ENCODE results near the gene SBF2. TPM values are rescaled to one million over a fixed set of nuclear protein-coding genes. Genes with fewer than 3 reads are reported as not detected.

The SBF2 gene
- total RNA-seq, 1 donor from 2014 or later = 16.7 TPM

DNA sequence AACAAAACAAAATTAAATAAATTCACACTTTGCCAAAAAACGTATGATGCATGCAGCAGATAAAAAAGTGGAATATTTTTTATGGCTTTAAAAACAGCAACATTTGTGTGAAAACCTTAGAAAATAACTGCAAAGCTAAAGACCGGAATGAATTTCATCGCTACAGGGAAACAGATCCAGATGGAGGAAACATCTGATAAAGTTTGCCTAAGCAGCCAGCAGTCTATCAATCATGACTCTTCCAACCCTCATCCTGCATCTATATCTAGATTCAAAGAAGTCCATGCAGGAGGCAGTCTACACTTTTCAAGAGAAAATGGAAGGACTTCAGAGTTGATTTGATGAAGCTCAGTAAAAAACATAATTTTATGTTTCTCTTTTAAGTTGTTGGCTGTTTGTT lies 503.3 kb downstream of the SBF2 start:
- ATAC-seq (no peak), DNase-seq (ENCODE audit: low spot score) (no peak)

- DNase-seq (ENCODE audit: low spot score) (no peak), ATAC-seq (no peak)
These were observed 504.1 kb downstream of the SBF2 start for GRCh38 chr11:9789910-9790309.

DNA sequence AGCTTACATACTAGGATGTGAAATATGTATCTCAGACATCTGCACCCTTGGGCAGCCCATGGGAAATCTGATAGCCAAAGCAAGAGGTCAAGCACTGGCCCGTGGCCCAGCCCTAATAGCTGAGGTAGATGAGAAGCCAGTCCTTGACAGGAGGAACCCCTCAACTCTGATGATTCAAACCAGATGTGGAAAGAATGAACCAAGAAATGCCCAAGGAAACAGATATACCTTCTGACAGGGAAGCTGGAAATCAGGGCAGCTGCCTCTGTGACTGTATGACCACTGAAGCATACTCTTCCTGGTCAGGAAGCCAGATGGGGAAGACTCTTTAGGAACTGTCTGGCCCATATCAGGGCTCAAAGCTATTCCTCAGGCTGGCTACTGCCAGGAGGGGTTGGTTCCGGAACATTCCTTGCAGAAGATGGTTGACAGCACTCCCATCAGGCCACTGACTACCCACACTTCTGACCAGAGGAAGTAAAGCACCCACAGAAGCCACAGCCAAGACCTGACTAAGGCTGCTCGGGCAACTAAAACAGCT lies 506.0 kb downstream of the SBF2 start:
- ATAC-seq = no peak
- no peak for DNase-seq (ENCODE audit: low spot score)

DNA sequence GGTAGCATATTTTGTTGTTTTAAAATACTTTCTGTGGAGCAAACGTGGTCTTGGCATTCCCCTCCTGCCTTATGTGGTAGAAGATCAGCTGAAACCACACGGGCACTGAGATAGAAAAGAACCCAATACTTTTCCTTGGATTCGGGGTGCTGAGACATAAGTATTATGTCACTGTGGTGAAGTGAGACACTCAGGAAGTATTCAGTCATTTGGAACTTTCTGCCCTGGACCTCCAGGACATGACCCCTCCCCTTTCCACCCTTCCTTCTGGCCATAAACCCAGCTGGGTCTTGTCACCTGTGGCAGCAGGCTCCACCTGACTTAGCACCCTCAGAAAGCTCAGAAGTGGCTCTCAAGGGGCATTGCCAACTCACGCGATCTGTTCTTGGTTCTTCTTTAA lies 506.8 kb downstream of the SBF2 start:
- DNase-seq (ENCODE audit: low spot score) (no peak), ATAC-seq (no peak)

DNA sequence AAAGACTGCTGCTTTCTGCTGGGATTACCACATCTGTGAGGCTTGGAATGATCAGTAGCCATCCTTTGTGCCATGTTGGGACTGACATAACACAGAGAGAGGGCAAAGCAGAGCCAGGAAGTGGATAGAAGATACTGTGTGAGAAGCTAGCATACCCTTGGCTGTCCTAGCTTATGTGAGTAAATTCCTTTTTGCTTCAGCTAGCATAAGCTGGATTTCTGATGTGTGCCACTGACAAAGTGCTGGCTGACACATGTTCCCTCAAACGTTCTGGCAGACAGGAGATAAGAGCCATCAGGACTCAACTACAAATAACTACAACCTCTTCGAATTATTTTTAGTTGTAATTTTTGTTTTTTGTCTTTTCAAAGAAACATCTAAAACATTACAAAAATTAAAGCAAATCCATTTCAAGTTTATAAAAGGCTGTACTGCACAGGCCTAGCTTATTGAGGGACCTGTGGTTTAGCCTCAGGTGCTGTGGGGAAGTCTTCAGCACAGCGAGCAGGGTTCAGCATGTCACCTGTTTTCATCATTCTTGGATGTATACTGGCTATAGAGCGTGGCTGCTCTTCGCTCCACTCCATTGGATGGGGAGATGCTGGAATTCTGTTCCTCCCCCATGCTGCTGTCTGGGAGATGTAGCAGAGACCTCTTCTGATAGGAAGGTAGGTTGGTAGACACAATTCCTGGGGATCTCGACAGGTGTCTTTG lies 509.3 kb downstream of the SBF2 start:
- ATAC-seq (no peak), DNase-seq (ENCODE audit: low spot score) (no peak)

DNA sequence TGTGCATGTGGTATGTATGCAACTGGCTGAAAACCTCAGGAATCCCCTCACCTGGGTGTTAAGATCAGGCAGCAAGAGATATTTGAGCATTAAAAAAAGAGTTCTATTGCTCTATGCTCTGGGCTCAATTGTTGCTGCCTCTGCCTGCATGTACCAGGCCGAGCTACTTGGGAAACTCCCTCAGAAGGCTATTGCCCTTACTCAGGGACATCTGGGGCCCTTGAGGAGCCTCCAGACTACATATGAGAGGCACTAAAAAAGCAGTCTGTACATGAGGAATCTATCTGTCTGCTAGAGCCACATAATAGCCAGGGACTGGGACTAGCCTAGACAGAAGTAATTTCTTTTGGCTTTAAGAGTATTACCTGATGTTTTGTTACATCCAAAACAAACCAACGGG lies 510.0 kb downstream of the SBF2 start:
- no peak for ATAC-seq
- no peak for DNase-seq (ENCODE audit: low spot score)

- ATAC-seq (no peak), DNase-seq (ENCODE audit: low spot score) (no peak)
These were observed 513.1 kb downstream of the SBF2 start for GRCh38 chr11:9780929-9781328.

GRCh38 chr11:9777525-9777924 lies 516.5 kb downstream of the SBF2 start:
- no peak for DNase-seq (ENCODE audit: low spot score)
- ATAC-seq = no peak

DNA sequence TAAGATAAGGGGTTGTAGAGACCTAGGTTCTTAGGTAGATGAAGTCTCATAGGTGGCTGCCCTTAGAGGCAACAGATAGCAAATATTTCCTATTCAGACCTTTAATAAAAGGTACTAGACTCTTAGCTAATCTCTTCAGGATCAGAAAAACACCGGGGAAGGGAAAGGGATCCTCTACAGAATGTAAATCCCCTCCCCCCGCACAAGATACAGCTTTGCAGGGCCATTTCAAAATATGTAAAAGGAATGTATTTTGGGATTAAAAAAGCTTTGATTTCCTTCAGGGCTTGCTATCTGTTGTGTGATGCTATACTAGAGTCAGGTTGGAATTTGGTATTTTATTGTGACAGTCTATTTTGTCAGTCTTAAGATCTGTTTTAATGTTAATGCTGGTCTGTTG lies 517.0 kb downstream of the SBF2 start:
- DNase-seq (ENCODE audit: low spot score) (no peak), ATAC-seq (no peak)

DNA sequence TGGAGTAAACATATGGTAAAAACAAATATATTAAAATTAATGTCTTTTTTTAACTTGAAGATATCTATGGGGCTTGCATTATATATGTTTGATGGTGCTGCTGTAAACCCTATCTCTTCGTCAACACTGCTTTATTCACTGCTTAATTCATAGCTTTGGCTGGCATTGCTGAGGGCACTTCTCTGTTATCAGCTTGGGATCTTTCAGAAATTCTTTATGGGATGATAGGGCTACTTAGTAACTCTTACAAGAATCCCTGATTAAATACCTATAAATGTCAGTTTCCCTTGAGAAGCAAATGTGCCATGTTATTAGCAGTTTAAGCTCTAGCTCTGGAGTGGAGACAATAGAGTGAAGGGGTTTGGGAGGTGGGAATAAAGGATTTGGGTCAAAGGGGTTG lies 517.8 kb downstream of the SBF2 start:
- no peak for DNase-seq (ENCODE audit: low spot score)
- ATAC-seq = no peak

GRCh38 chr11:9775398-9775779 lies 518.6 kb downstream of the SBF2 start:
- ATAC-seq (no peak), DNase-seq (ENCODE audit: low spot score) (no peak)

GRCh38 chr11:9774591-9775397 lies 519.2 kb downstream of the SBF2 start:
- no peak for ATAC-seq

DNA sequence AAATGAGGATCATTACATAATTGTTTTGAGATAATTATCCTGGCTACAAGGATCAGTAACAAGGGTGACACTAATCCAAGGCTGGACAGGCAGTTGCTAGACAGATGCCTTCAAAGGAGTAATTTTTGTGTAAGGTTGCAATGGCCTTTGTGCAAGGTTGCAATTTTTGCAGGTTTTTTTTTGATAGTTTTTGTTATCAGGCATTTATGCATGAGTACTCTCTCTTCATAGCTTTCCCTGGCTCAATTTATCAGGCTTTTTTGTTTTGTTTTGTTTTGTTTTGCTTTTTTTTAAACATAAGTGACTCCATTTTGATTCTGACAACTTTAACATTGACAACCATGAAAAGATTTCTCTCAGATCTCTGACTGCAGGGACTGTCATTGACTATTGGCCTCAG lies 519.9 kb downstream of the SBF2 start:
- no peak for DNase-seq (ENCODE audit: low spot score)
- no peak for ATAC-seq

More at GRCh38 chr11:9774591-9775397, 519.2 kb downstream of the SBF2 start:
- peak; percentile 12 for DNase-seq (ENCODE audit: low spot score)

DNA sequence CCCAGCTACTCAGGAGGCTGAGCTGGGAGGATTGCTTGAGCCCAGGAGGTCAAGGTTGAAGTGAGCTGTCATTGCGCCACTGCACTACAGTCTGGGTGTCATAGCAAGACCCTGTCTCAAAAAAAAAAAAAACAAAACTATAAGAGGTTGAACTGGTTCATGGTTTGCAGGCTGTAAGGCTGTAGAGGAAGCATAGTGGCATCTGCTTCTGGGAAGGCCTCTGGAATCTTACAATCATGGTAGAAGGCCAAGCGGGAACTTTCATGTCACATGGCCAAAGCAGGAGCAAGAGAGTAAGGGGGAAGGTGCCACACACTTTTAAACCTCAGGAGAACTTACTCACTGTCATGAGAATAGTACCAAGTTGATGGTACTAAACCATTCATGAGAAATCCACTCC lies 520.5 kb downstream of the SBF2 start:
- no peak for ATAC-seq
- no peak for DNase-seq (ENCODE audit: low spot score)

- ATAC-seq = no peak
- peak; percentile 22 for DNase-seq (ENCODE audit: low spot score)
These were observed 521.8 kb downstream of the SBF2 start for GRCh38 chr11:9772218-9772617.

DNA sequence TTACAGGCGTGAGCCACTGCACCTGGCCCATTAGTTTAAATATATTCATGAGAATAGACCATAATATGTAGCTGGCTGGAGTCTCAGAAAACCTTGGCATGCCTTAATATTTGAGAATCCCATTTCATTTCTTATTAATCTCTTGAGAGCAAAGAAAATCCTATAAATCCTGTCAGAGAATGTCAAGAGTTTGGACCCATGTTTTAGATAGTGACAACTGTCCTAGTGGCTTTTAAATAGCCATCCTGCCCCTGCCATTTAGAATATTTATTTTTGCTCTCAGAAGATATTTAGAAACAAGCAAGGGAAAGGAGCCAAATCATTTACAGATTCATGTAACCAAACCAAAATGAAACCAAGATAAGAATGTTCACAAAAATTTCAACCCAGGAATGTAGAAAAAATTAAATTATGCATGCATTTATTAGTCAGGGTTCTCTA lies 522.9 kb downstream of the SBF2 start:
- no peak for ATAC-seq
- DNase-seq (ENCODE audit: low spot score) = no peak

DNA sequence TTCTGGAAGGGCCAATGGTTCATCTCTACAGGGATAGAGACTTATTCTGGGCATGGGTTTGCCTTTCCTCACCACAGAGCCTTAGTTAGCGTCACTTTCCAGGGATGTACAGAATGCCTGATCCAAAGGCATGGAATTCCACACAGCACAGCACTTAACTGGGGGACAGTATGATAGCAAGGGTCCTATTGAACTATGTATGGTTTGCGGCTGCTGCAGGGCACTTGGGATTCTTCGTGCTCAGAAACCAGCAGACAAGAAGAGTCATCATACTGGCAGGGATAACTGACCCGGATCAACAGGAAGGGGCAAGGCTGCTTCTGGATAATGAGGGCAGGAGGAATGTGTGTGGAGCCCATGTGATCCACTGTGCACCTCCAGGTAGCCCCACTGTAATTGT lies 524.4 kb downstream of the SBF2 start:
- DNase-seq (ENCODE audit: low spot score) = no peak
- ATAC-seq = no peak

DNA sequence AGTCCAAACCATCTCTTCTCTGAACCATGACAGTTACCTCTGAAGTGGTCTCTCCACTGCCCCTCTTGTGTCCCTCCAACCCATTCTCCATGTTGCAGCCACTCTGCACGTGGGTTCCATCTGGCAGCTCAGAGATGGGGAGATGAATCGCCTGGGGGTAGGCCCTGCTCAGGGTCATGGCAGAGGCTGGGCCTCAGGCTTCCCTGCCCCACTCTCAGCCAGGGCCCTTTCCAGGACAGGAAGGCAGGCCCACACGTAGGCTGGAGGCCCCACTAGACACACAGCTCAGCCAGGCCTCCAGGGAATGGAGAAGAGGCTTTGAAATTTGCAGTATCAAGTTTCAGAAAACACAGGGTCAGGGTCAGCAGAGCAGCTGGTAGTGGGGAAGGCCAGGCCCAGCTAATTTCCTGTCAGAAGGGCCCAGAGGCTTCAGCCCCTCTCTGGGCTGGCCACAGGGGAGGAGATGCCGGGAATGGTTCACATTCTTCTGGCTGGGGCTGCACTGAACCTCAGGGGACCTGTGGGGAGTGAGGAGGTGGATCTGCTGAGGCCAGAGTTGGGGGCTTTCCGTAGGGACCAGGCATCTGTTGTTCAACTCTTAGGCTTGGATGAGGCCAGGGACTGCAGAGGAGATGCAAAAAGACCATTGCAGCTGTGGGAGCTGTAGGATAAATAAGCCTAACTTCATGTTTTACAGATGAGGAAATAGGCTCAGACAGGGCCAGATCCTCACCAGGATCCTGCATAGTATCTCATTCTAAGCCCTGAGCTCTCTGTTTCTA lies 528.5 kb downstream of the SBF2 start:
- no peak for DNase-seq (ENCODE audit: low spot score)
- peak; percentile 33 for ATAC-seq

DNA sequence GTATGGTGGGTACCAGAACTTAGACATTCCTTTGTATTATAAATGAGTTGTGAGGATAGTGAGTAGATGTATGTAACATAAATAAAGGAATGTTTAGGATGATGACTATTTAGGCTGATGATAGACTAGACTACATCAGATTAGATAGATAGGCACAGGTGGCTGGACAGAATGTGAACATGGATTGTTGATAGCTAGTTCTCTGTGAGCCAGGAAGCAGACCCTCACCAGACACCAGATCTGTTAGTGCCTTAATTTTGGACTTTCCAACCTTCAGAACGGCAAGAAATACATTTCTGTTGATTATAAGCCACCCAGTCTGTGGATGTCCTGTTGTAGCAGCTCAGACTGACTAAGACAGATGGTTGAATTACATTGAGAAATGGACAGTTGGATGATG lies 530.7 kb downstream of the SBF2 start:
- no peak for ATAC-seq
- DNase-seq (ENCODE audit: low spot score) = no peak

DNA sequence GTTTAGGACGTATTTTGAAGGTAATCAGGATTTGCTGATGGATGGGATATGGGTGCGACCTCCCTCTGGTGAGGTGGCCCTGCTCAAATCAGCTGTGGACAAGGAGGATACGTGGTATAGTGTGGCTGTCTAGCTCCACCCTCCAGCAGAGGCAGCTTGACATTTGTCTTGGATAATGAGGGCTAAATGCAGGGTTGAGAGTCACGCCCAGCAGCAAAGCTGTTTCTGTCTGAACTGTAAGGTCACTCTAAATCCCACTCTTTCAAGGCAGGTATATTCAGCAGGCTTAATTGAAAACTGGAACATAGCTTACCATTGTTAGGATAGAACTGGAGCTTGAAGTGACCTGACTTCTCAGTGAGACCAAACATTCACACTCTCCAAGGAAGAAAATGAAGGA lies 531.5 kb downstream of the SBF2 start:
- ATAC-seq (no peak), DNase-seq (ENCODE audit: low spot score) (no peak)

DNA sequence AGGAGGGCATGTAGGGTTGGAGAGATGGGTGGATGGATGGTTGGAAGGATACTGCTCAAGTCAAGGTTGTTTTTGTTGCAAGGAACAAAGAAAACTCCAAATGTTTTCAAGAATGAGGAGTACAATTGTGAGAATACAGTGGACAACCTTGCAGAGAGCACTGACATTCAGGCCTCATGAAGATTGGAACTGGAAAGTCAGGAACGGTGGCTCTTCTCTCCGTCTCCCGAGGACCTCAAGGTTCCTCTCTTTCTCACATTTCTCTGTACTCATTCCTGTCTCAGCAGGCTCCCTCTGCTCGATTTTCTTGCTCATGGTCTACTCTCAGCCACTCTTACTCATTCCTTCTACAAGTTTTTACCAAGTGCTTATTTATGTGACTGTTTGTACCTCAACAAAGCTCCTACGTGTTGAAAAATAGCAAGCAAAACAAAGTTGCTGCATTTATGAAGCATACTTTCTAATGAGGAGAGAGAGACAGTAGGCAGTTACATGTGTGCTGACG lies 532.5 kb downstream of the SBF2 start:
- no peak for DNase-seq (ENCODE audit: low spot score)

More for the DNA sequence above, 532.5 kb downstream of the SBF2 start:
- ATAC-seq = no peak

Measured in left lobe of liver (tissue), 2 donors.